H54 (cell line): ENCODE results near the gene MPLKIP.
A peak's percentile ranks its signal among the peaks of the same experiment; 100 is the strongest.
"Not testable (repeated sequence)": the region's sequence is repeated elsewhere in the genome, so short reads cannot be mapped to it uniquely, and the experiment has no call there.

Source experiments
- DNase-seq: peaks from one replicate; pipeline ENCODE4 v3.0.0; 2011; ENCODE audit warnings: low spot score, mixed read lengths; ENCODE audit not compliant: insufficient read length
- FAIRE-seq: peaks from 3 replicates; lab custom pipeline; 2011; peaks lifted over from hg19 to GRCh38; lab: Jason Lieb, UNC
- POLR2A ChIP-seq: IDR thresholded peaks from 2 replicates; pipeline ENCODE4 v1.6.1; 2011; ENCODE audit warnings: low read depth, mild to moderate bottlenecking, low read length

Gene MPLKIP

GRCh38 chr7:40134428-40135316 lies at the start of gene MPLKIP, which contains the start of gene SUGCT:
MPLKIP (minus strand) TSS chr7:40134622; CDS start chr7:40134567, 55 bp downstream.
SUGCT (plus strand) TSS chr7:40135005.
- FAIRE-seq (peak; percentile 87), DNase-seq (peak; percentile 97)

GRCh38 chr7:40182452-40182851 lies 48.0 kb upstream of the MPLKIP start:
- no peak for FAIRE-seq

More at GRCh38 chr7:40134428-40135316, at the start of gene MPLKIP, which contains the start of gene SUGCT:
- TF ChIP-seq POLR2A = peak; percentile 62

GRCh38 chr7:40177071-40177470 lies 42.6 kb upstream of the MPLKIP start:
- no peak for FAIRE-seq
- no peak for TF ChIP-seq POLR2A
- DNase-seq = no peak

More at GRCh38 chr7:40182452-40182851, 48.0 kb upstream of the MPLKIP start:
- TF ChIP-seq POLR2A = no peak
- DNase-seq = no peak

GRCh38 chr7:40175725-40176510 lies 41.5 kb upstream of the MPLKIP start:
- no peak for FAIRE-seq
- no peak for TF ChIP-seq POLR2A
- DNase-seq = peak; percentile 68

GRCh38 chr7:40175256-40175655 lies 40.8 kb upstream of the MPLKIP start:
- not testable (repeated sequence) for DNase-seq, FAIRE-seq

- DNase-seq, FAIRE-seq: not testable (repeated sequence)
These were observed 38.7 kb upstream of the MPLKIP start for GRCh38 chr7:40173121-40173520.

GRCh38 chr7:40168266-40168665 lies 33.8 kb upstream of the MPLKIP start:
- FAIRE-seq, DNase-seq: not testable (repeated sequence)

GRCh38 chr7:40167291-40167690 lies 32.9 kb upstream of the MPLKIP start:
- TF ChIP-seq POLR2A = no peak
- no peak for DNase-seq
- no peak for FAIRE-seq

- DNase-seq = no peak
- FAIRE-seq = no peak
- TF ChIP-seq POLR2A = no peak
These were observed 30.8 kb upstream of the MPLKIP start for GRCh38 chr7:40165216-40165615.

- DNase-seq = no peak
- no peak for TF ChIP-seq POLR2A
- FAIRE-seq = no peak
These were observed 28.1 kb upstream of the MPLKIP start for GRCh38 chr7:40162516-40162915.

GRCh38 chr7:40156988-40157387 lies 22.6 kb upstream of the MPLKIP start:
- TF ChIP-seq POLR2A = no peak
- no peak for FAIRE-seq
- DNase-seq = no peak

GRCh38 chr7:40151504-40151903 lies 17.1 kb upstream of the MPLKIP start:
- FAIRE-seq = no peak

GRCh38 chr7:40148671-40149070 lies 14.2 kb upstream of the MPLKIP start:
- TF ChIP-seq POLR2A = no peak
- FAIRE-seq (no peak), DNase-seq (no peak)

More at GRCh38 chr7:40151504-40151903, 17.1 kb upstream of the MPLKIP start:
- DNase-seq = no peak
- no peak for TF ChIP-seq POLR2A

- FAIRE-seq, DNase-seq: not testable (repeated sequence)
These were observed 13.8 kb upstream of the MPLKIP start for GRCh38 chr7:40148247-40148580.
